ENCODE measurements around the gene MPPED2.

DNA sequence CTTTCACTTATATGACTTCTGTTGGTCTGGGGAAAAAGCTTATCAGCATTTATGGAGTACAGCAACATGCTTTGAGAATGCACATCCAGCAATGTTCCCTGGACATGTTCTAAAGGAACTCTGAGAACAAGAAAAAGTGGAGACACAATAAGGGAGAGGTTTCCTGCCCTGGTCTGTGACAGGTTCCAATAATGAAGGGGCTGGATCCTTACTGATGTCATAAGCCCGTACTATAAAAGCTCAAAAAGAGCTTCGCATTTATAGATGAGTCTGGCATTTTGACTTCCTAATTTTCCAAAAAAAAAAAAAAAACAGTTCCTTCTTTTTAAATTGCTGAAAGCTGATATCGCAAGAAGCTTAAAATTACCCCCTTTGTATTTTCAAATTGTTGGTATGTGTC, 129.1 kb downstream of the MPPED2 start:
- TF ChIP-seq EZH2 (IDR thresholded peaks at IDR 0.05; ENCODE audit: borderline replicate concordance, low read depth, low read length, severe bottlenecking) (no peak), CTCF (IDR thresholded peaks at IDR 0.05; ENCODE audit: borderline replicate concordance, extremely low read depth, low read length, poor library complexity, severe bottlenecking) (no peak)

All from DND-41 (cell line).